K562 (cell line): ENCODE data around the gene EEFSEC. TPM values are rescaled to one million over a fixed set of nuclear protein-coding genes. Genes with fewer than 3 reads are reported as not detected.

Experiments
- CEBPZ ChIP-seq: fragments of 150-350 bp; IDR thresholded peaks from 2 replicates; pipeline ENCODE4 v1.6.1; 2014; ENCODE audit warnings: low read depth, mild to moderate bottlenecking, low read length, borderline replicate concordance
- HNRNPUL1 ChIP-seq: fragments of 200-400 bp; formaldehyde crosslinking; IDR thresholded peaks from 2 replicates; pipeline ENCODE4 v1.6.1; 2017; ENCODE audit warnings: low read length
- MTF1 ChIP-seq: fragments of 250-450 bp; sonication (Bioruptor Pico); IDR thresholded peaks from 2 replicates; pipeline ENCODE4 v1.9.0; 2021; ENCODE audit warnings: moderate library complexity, mild to moderate bottlenecking, inconsistent platforms, borderline replicate concordance
- PREB ChIP-seq: sonication (generic); formaldehyde crosslinking; IDR thresholded peaks from 2 replicates; pipeline ENCODE4 v1.8.1; 2023; ENCODE audit warnings: mild to moderate bottlenecking, missing genetic modification reagents
- RBFOX2 ChIP-seq: fragments of 200-400 bp; formaldehyde crosslinking; IDR thresholded peaks from 2 replicates; pipeline ENCODE4 v1.6.1; 2017; ENCODE audit warnings: low read depth, mild to moderate bottlenecking, low read length, moderate library complexity
- RBM17 ChIP-seq: fragments of 200-400 bp; formaldehyde crosslinking; IDR thresholded peaks from 2 replicates; pipeline ENCODE4 v1.6.1; 2017; ENCODE audit warnings: low read depth, mild to moderate bottlenecking, low read length, borderline replicate concordance
- ZBTB11 ChIP-seq, 3 experiments: fragments of 200-800 bp in 1 of 3; fragments of 250-450 bp in 1 of 3; fragments of 450-650 bp in 1 of 3; sonication (Bioruptor Pico) in 1 of 3; sonication (Bioruptor generic) in 1 of 3; formaldehyde crosslinking in 1 of 3; IDR thresholded peaks; 2 replicates each; pipeline versions ENCODE4 v1.6.1 to v1.8.0; 2016 to 2022; ENCODE audit warnings: mild to moderate bottlenecking in 2 of 3, missing genetic modification characterization in 2 of 3, missing compliant biosample characterization in 1 of 3, moderate library complexity in 1 of 3
- ZNF174 ChIP-seq: fragments of 250-450 bp; sonication (Bioruptor Pico); IDR thresholded peaks from 2 replicates; pipeline ENCODE4 v1.4.0; 2020; ENCODE audit warnings: mild to moderate bottlenecking
- ZNF444 ChIP-seq: fragments of 250-450 bp; sonication (Bioruptor Pico); IDR thresholded peaks from 2 replicates; pipeline ENCODE4 v1.4.0; 2020; ENCODE audit warnings: mild to moderate bottlenecking, moderate library complexity
- polyA plus RNA-seq, 8 experiments: library from polyadenylated mRNA; depleted of rRNA in 4 of 8; stranded (reverse) in 5 of 8; unstranded in 3 of 8; fragments of >200 nt; fragmentation: Nextera tagmentation in 2 of 8; fragmentation: Illumina TruSeq in 1 of 8; extraction: Ambion mirVana in 2 of 8; extraction: Trizol in 1 of 8; gene quantifications; 2 replicates each; pipeline versions ENCODE4 v1.2.1 to v1.2.3, GENCODE V29; 2011 to 2014; ENCODE audit warnings: inconsistent platforms in 1 of 8, missing spikeins in 1 of 8
- total RNA-seq, 7 experiments: library from RNA; depleted of rRNA in 6 of 7; stranded (reverse); fragments of >200 nt in 6 of 7; fragmentation: Illumina TruSeq in 2 of 7; extraction: Trizol in 2 of 7; gene quantifications; 2 replicates each; pipeline versions ENCODE4 v1.2.1 to v1.2.3, GENCODE V29; 2011 to 2021; ENCODE audit warnings: low replicate concordance in 1 of 7
- TF ChIP-seq, protein P1 (sequence below): fragments of 250-450 bp; sonication (Bioruptor Pico); IDR thresholded peaks from 2 replicates; pipeline ENCODE4 v1.4.0; 2020; ENCODE audit warnings: borderline replicate concordance
- TF ChIP-seq, protein P2 (sequence below): fragments of 450-650 bp; IDR thresholded peaks from 2 replicates; pipeline ENCODE4 v1.6.1; 2017; ENCODE audit warnings: antibody characterized with exemption
- TF ChIP-seq, protein P3 (sequence below): fragments of 250-450 bp; sonication (Bioruptor Pico); IDR thresholded peaks from 2 replicates; pipeline ENCODE4 v1.4.0; 2020; ENCODE audit warnings: mild to moderate bottlenecking

The EEFSEC gene
- total and polyA plus RNA-seq, 9 of the 15 experiments (the other 6 are each of a cell fraction or from before 2014, with no cell fraction given): 0.35 to 11.8 (median 7.7) TPM

GRCh38 chr3:128416578-128417211, 263.4 kb downstream of the EEFSEC start (continued):
- TF ChIP-seq ZNF444 (no peak), ZNF174 (CRISPR knock-in tag) (no peak), HNRNPUL1 (no peak), RBFOX2 (no peak), CEBPZ (no peak), RBM17 (no peak), ZBTB11 (CRISPR knock-in tag; IDR thresholded peaks at IDR 0.05) (peak in 1 of 3 experiments; percentile 5; a peak in 1 of 6 replicates), PREB (CRISPR knock-in tag) (no peak), MTF1 (CRISPR knock-in tag) (no peak)
- TF ChIP-seq, protein P1, sequence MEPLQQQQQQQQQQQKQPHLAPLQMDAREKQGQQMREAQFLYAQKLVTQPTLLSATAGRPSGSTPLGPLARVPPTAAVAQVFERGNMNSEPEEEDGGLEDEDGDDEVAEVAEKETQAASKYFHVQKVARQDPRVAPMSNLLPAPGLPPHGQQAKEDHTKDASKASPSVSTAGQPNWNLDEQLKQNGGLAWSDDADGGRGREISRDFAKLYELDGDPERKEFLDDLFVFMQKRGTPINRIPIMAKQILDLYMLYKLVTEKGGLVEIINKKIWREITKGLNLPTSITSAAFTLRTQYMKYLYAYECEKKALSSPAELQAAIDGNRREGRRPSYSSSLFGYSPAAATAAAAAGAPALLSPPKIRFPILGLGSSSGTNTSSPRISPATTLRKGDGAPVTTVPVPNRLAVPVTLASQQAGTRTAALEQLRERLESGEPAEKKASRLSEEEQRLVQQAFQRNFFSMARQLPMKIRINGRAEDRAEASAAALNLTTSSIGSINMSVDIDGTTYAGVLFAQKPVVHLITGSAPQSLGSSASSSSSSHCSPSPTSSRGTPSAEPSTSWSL: no peak
- TF ChIP-seq, protein P2, sequence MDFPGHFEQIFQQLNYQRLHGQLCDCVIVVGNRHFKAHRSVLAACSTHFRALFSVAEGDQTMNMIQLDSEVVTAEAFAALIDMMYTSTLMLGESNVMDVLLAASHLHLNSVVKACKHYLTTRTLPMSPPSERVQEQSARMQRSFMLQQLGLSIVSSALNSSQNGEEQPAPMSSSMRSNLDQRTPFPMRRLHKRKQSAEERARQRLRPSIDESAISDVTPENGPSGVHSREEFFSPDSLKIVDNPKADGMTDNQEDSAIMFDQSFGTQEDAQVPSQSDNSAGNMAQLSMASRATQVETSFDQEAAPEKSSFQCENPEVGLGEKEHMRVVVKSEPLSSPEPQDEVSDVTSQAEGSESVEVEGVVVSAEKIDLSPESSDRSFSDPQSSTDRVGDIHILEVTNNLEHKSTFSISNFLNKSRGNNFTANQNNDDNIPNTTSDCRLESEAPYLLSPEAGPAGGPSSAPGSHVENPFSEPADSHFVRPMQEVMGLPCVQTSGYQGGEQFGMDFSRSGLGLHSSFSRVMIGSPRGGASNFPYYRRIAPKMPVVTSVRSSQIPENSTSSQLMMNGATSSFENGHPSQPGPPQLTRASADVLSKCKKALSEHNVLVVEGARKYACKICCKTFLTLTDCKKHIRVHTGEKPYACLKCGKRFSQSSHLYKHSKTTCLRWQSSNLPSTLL: no peak
- TF ChIP-seq, protein P3, sequence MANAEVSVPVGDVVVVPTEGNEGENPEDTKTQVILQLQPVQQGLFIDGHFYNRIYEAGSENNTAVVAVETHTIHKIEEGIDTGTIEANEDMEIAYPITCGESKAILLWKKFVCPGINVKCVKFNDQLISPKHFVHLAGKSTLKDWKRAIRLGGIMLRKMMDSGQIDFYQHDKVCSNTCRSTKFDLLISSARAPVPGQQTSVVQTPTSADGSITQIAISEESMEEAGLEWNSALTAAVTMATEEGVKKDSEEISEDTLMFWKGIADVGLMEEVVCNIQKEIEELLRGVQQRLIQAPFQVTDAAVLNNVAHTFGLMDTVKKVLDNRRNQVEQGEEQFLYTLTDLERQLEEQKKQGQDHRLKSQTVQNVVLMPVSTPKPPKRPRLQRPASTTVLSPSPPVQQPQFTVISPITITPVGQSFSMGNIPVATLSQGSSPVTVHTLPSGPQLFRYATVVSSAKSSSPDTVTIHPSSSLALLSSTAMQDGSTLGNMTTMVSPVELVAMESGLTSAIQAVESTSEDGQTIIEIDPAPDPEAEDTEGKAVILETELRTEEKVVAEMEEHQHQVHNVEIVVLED (CRISPR knock-in tag): no peak
